A549 treated with Hydrocortisone at 1 μM for 4 hours (cell line): ENCODE results near the gene SUN5. TPM values are rescaled to one million over a fixed set of nuclear protein-coding genes. Genes with fewer than 3 reads are reported as not detected.

Experiments
- total RNA-seq: library from RNA; stranded (reverse); fragments of 200-300 nt; extraction: Qiagen RNA extraction; gene quantifications from 5 replicates; pipeline ENCODE4 v1.2.3, GENCODE V29; 2022

SUN5 gene
- total RNA-seq = not detected in 5 replicates

GRCh38 chr20:33004141-33004751, at the start of gene SUN5:
Gene SUN5, minus strand, starts transcription at chr20:33004433. Its CDS starts 93 bp downstream, at chr20:33004340.

GRCh38 chr20:33053291-33054106, 49.3 kb upstream of the SUN5 start, which contains the start of gene BPIFB3:
Gene BPIFB3, plus strand, starts transcription at chr20:33053903. Its CDS starts 1,533 bp downstream, at chr20:33055436.

GRCh38 chr20:33031531-33031930, 27.3 kb upstream of the SUN5 start, which contains the start of gene BPIFB6:
Gene BPIFB6, plus strand, starts transcription at chr20:33031648. Its CDS starts 0 bp downstream, at chr20:33031648.

GRCh38 chr20:33007376-33008335, 3.4 kb upstream of the SUN5 start, which contains the start of gene BPIFB2:
Gene BPIFB2, plus strand, starts transcription at chr20:33007704. Its CDS starts 871 bp downstream, at chr20:33008575.

Other genes with a start within 250 kb of the SUN5 start
- gene DNMT3B, start 242.0 kb downstream of the SUN5 start, total RNA-seq = 3.1 to 4.3 TPM (median 4.2 TPM) in 5 replicates
- gene MAPRE1, start 184.5 kb downstream of the SUN5 start, total RNA-seq = 134 to 169 TPM (median 140 TPM) in 5 replicates
- not detected in 5 replicates for gene EFCAB8, start 145.5 kb downstream of the SUN5 start, total RNA-seq
- gene BPIFB2, start 3.3 kb upstream of the SUN5 start, total RNA-seq = not detected in 5 replicates
- gene BPIFB6, start 27.2 kb upstream of the SUN5 start, total RNA-seq = not detected in 5 replicates
- not detected in 5 replicates for gene BPIFB3, start 49.5 kb upstream of the SUN5 start, total RNA-seq
- gene BPIFB4, start 75.2 kb upstream of the SUN5 start, total RNA-seq = not detected in 5 replicates
- 0.08 to 0.12 TPM (median 0.09 TPM) in 3 of 5 replicates, not detected in the others for gene BPIFA2, start 163.7 kb upstream of the SUN5 start, total RNA-seq
- gene BPIFA3, start 212.9 kb upstream of the SUN5 start, total RNA-seq = not detected in 5 replicates
- gene BPIFA1, start 231.6 kb upstream of the SUN5 start, total RNA-seq = not detected in 5 replicates